Brain microvascular endothelial cell (primary cell): ENCODE data around the gene NINJ2.

ENCODE experiments used
- DNase-seq: peaks from one replicate; pipeline ENCODE4 v3.0.0-alpha.2; 2020
- H3K27ac ChIP-seq: fragments of 250-450 bp; sonication (Bioruptor Pico); 2 replicates; pipeline ENCODE4 v1.5.1; 2020; ENCODE audit warnings: mild to moderate bottlenecking, moderate library complexity
- H3K27me3 ChIP-seq: fragments of 250-450 bp; sonication (Bioruptor Pico); replicated peaks from 2 replicates; pipeline ENCODE4 v1.5.1; 2020; ENCODE audit warnings: mild to moderate bottlenecking
- H3K36me3 ChIP-seq: fragments of 250-450 bp; sonication (Bioruptor Pico); replicated peaks from 2 replicates; pipeline ENCODE4 v1.5.1; 2020; ENCODE audit warnings: mild to moderate bottlenecking
- H3K4me3 ChIP-seq: 2 replicates; pipeline ENCODE4 v1.5.1; 2011; ENCODE audit warnings: low read depth, mild to moderate bottlenecking, control low read depth, low read length, moderate library complexity
- CTCF ChIP-seq: IDR thresholded peaks from 2 replicates; pipeline ENCODE4 v1.5.1; 2011; ENCODE audit warnings: low read depth, mild to moderate bottlenecking, moderate library complexity, low read length, control low read depth, inconsistent platforms; ENCODE audit errors: missing control alignments
- in situ Hi-C: cut with HindIII; loops from 2 replicates; pipeline ENCODE4 v1.10.0; 2017; ENCODE audit warnings: low sequenced_read_pairs, low pct_ligation_motif_present

The NINJ2 gene

GRCh38 chr12:586318-587071 is 76.8 kb downstream of the NINJ2 start:
- Histone ChIP-seq H3K27ac (no peak overlapping the region), H3K27me3 (no peaks in the 10 kb centered on the region), H3K4me3 (no peak overlapping the region), H3K36me3 (no peaks in the 10 kb centered on the region)
- TF ChIP-seq CTCF: no peak
- no peak for DNase-seq
- in situ Hi-C loops: no loop called here

- Histone ChIP-seq H3K36me3 (no peaks in the 10 kb centered on the region), H3K27me3 (no peaks in the 10 kb centered on the region), H3K4me3 (no peak overlapping the region), H3K27ac (no peak overlapping the region)
- no peak for TF ChIP-seq CTCF
- in situ Hi-C loops: no loop called here
- DNase-seq: no peak
Observed at GRCh38 chr12:585062-586061, 77.9 kb downstream of the NINJ2 start.

GRCh38 chr12:583251-583869 is 79.9 kb downstream of the NINJ2 start:
- TF ChIP-seq CTCF: no peak
- Histone ChIP-seq H3K36me3 (no peaks in the 10 kb centered on the region), H3K27ac (no peak overlapping the region), H3K4me3 (no peak overlapping the region), H3K27me3 (no peaks in the 10 kb centered on the region)
- in situ Hi-C loops: no loop called here
- DNase-seq: no peak

GRCh38 chr12:581746-582145 is 81.5 kb downstream of the NINJ2 start:
- Histone ChIP-seq H3K27ac (no peak overlapping the region), H3K27me3 (no peaks in the 10 kb centered on the region), H3K36me3 (no peaks in the 10 kb centered on the region), H3K4me3 (no peak overlapping the region)
- DNase-seq: no peak
- in situ Hi-C loops: no loop called here
- no peak for TF ChIP-seq CTCF

GRCh38 chr12:581321-581720 is 81.9 kb downstream of the NINJ2 start:
- no peak for DNase-seq
- H3K4me3 ChIP-seq: no peak overlapping the region
- H3K36me3 ChIP-seq: no peaks in the 10 kb centered on the region
- H3K27me3 ChIP-seq: no peaks in the 10 kb centered on the region
- no peak overlapping the region for H3K27ac ChIP-seq
- no peak for TF ChIP-seq CTCF
- in situ Hi-C loops: no loop called here
